OCI-LY1 (cell line): ENCODE results near the gene SRMS.

Experiments used
- H2AFZ ChIP-seq: fragments of 200-600 bp; sonication (generic), shearing (Covaris generic); 2 replicates; pipeline ENCODE4 v1.6.0; 2014; ENCODE audit warnings: antibody characterized with exemption, mild to moderate bottlenecking, low read length
- H3F3A ChIP-seq: fragments of 200-600 bp; sonication (generic), shearing (Covaris generic); 2 replicates; pipeline ENCODE4 v1.6.0; 2014; ENCODE audit warnings: mild to moderate bottlenecking, antibody characterized with exemption, low read length, moderate library complexity; ENCODE audit not compliant: insufficient read depth
- H3K27ac ChIP-seq: fragments of 200-600 bp; sonication (generic); 2 replicates; pipeline ENCODE4 v1.5.1; 2014; ENCODE audit warnings: low read length, mixed run types, mild to moderate bottlenecking, low read depth; ENCODE audit not compliant: poor library complexity, severe bottlenecking
- H3K27me3 ChIP-seq: fragments of 200-600 bp; sonication (generic); 2 replicates; pipeline ENCODE4 v1.6.0; 2014; ENCODE audit warnings: antibody characterized with exemption, mild to moderate bottlenecking, low read length, moderate library complexity; ENCODE audit not compliant: insufficient read depth
- H3K36me3 ChIP-seq: fragments of 200-600 bp; sonication (generic); 2 replicates; pipeline ENCODE4 v1.6.1; 2014; ENCODE audit warnings: mild to moderate bottlenecking, antibody characterized with exemption, low read length, moderate library complexity, mixed read lengths; ENCODE audit not compliant: insufficient read depth
- H3K4me1 ChIP-seq: fragments of 200-600 bp; sonication (generic); 2 replicates; pipeline ENCODE4 v1.5.1; 2014; ENCODE audit warnings: mild to moderate bottlenecking, low read length, moderate library complexity; ENCODE audit not compliant: insufficient read depth, severe bottlenecking
- H3K4me2 ChIP-seq: fragments of 200-600 bp; sonication (generic), shearing (Covaris generic); 2 replicates; pipeline ENCODE4 v1.6.1; 2014; ENCODE audit warnings: low read length
- H3K4me3 ChIP-seq: fragments of 200-600 bp; sonication (generic); 2 replicates; pipeline ENCODE4 v1.5.1; 2014; ENCODE audit warnings: low read length, low read depth, mild to moderate bottlenecking, mixed read lengths; ENCODE audit not compliant: poor library complexity, severe bottlenecking
- H3K79me2 ChIP-seq: fragments of 200-600 bp; shearing (Covaris generic); 2 replicates; pipeline ENCODE4 v1.6.1; 2016; ENCODE audit warnings: mixed run types, low read length, mixed read lengths; ENCODE audit not compliant: insufficient read depth
- H3K9ac ChIP-seq: fragments of 200-600 bp; sonication (generic), shearing (Covaris generic); 2 replicates; pipeline ENCODE4 v1.6.1; 2014; ENCODE audit warnings: mild to moderate bottlenecking, low read length, mixed read lengths
- H3K9me2 ChIP-seq: fragments of 200-600 bp; sonication (generic), shearing (Covaris generic); 2 replicates; pipeline ENCODE4 v1.6.1; 2014; ENCODE audit warnings: low read depth, mild to moderate bottlenecking, low read length, mixed read lengths
- H3K9me3 ChIP-seq: fragments of 200-600 bp; shearing (Covaris generic); 2 replicates; pipeline ENCODE4 v1.6.1; 2014; ENCODE audit warnings: low read length, mixed read lengths
- H4K20me1 ChIP-seq: fragments of 200-600 bp; sonication (generic), shearing (Covaris generic); 2 replicates; pipeline ENCODE4 v1.6.0; 2016; ENCODE audit warnings: mild to moderate bottlenecking, low read length; ENCODE audit not compliant: insufficient read depth
- EZH2 ChIP-seq: fragments of 200-600 bp; sonication (generic), shearing (Covaris generic); IDR thresholded peaks from 2 replicates; pipeline ENCODE4 v1.8.0; 2017; ENCODE audit warnings: borderline replicate concordance, mixed run types, mild to moderate bottlenecking, antibody characterized with exemption, low read length, moderate library complexity, mixed read lengths
- TF ChIP-seq, protein P1 (sequence below): fragments of 200-600 bp; sonication (generic), shearing (Covaris generic); IDR thresholded peaks from 2 replicates; pipeline ENCODE4 v1.5.1; 2017; ENCODE audit warnings: mild to moderate bottlenecking, antibody characterized with exemption, low read length, moderate library complexity, mixed read lengths

The SRMS gene

DNA sequence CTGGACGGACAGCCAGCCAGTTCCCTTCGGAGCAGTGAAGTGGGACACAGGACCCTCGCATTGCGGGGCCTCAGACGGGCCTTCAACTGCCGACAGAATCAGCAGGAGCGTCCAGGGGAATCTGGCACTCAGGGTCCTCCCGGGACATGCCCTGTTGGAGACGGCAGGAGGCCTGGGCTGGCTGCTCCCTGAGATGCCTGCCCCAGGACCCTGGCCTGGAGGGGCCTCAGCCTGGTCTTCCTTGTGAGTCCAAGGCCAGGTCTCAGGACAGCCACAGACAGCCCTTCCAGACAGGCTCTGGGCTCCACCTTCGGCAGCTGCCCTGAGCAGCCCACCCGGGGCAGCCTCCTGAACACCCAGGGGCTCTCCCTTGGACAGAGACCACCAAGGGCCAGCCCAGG, 41.1 kb upstream of the SRMS start:
- Histone ChIP-seq H3K9me2 (no peaks in the 10 kb centered on the region), H3K9ac (no peak overlapping the region), H2AFZ (no peak overlapping the region), H3K4me3 (no peak overlapping the region), H3K9me3 (no peaks in the 10 kb centered on the region), H3K4me2 (no peak overlapping the region), H4K20me1 (no peaks in the 10 kb centered on the region), H3F3A (no peaks in the 10 kb centered on the region), H3K79me2 (no peaks in the 10 kb centered on the region), H3K27me3 (no peaks in the 10 kb centered on the region), H3K27ac (no peak overlapping the region), H3K36me3 (peaks cover 36% of the 10 kb centered on the region), H3K4me1 (no peaks in the 10 kb centered on the region)
- TF ChIP-seq EZH2 = no peak

DNA sequence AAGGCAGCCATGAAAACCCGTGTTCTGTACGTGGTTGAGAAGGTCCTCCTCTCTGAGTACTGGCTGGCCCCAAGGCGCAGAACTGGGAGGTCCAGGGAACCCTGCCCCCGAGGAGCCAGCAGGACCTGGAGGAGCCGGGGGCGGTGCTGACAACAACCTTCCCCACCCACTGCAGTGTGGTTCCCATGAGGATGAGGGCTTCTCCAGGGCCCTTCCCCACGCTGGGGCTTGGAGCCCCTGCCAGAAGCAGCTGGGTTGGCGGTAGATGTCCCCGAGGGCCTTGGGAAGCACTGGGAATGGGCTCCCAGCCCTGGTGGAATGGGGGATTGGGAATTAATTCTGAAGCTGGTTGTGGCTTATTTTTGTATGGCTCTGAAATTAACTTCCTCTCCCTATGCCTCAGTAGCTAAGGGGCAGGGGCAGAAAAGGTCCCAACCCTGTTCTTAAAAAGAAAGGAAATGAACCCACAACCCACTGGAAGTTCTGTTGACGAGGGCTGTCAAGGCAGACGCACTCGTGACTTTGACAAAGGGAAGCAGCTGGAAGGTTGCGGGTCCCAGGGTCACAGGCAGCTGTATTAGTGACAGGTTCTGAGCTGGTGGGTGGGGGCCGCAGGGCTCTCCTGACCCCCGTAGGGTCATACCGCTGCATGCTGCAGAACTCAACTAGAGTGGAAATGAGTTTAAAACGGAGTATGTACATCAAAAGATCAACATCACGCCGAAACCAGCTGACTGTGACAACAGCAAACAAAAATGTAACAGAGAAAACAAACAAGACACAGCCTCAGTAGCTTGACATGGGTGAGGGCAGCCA, 40.4 kb upstream of the SRMS start:
- Histone ChIP-seq H4K20me1 (no peaks in the 10 kb centered on the region), H3K4me1 (no peaks in the 10 kb centered on the region), H3K27me3 (no peaks in the 10 kb centered on the region), H3K27ac (no peak overlapping the region), H2AFZ (no peak overlapping the region), H3K9ac (no peak overlapping the region), H3K9me2 (no peaks in the 10 kb centered on the region), H3K4me2 (no peak overlapping the region), H3K36me3 (peaks cover 36% of the 10 kb centered on the region), H3K79me2 (no peaks in the 10 kb centered on the region), H3K9me3 (no peaks in the 10 kb centered on the region), H3K4me3 (no peak overlapping the region), H3F3A (no peaks in the 10 kb centered on the region)
- no peak for TF ChIP-seq EZH2
- TF ChIP-seq, protein P1, sequence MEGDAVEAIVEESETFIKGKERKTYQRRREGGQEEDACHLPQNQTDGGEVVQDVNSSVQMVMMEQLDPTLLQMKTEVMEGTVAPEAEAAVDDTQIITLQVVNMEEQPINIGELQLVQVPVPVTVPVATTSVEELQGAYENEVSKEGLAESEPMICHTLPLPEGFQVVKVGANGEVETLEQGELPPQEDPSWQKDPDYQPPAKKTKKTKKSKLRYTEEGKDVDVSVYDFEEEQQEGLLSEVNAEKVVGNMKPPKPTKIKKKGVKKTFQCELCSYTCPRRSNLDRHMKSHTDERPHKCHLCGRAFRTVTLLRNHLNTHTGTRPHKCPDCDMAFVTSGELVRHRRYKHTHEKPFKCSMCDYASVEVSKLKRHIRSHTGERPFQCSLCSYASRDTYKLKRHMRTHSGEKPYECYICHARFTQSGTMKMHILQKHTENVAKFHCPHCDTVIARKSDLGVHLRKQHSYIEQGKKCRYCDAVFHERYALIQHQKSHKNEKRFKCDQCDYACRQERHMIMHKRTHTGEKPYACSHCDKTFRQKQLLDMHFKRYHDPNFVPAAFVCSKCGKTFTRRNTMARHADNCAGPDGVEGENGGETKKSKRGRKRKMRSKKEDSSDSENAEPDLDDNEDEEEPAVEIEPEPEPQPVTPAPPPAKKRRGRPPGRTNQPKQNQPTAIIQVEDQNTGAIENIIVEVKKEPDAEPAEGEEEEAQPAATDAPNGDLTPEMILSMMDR = no peak

DNA sequence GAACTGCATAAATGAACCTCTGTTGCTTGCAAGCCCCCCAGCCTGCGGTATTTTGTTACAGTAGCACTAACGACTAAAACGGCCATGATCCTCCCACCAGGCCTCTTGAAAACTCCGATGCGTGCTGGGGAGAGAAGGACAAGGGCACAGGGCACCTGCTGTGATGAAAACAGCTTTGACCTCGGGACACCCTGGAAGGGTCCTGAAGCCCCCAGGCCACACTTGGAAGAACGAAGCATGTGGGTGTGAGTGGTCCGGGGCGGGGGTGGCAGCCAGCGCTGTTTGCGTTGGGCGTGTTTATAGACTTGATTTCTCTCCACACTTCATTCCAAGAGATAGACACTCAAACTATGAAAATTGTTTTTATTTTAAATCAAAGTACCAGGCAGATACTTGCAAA, 39.7 kb upstream of the SRMS start:
- H3K9ac ChIP-seq = no peak overlapping the region
- H3K4me2 ChIP-seq = no peak overlapping the region
- no peaks in the 10 kb centered on the region for H3K79me2 ChIP-seq
- H3K4me3 ChIP-seq = no peak overlapping the region
- H4K20me1 ChIP-seq = no peaks in the 10 kb centered on the region
- H3K9me2 ChIP-seq = no peaks in the 10 kb centered on the region
- TF ChIP-seq, protein P1 = no peak
- TF ChIP-seq EZH2 = no peak
- no peaks in the 10 kb centered on the region for H3K9me3 ChIP-seq
- H3K27ac ChIP-seq = no peak overlapping the region
- H2AFZ ChIP-seq = no peak overlapping the region
- peaks cover 30% of the 10 kb centered on the region for H3K36me3 ChIP-seq
- H3K4me1 ChIP-seq = no peaks in the 10 kb centered on the region
- no peaks in the 10 kb centered on the region for H3K27me3 ChIP-seq
- H3F3A ChIP-seq = no peaks in the 10 kb centered on the region

DNA sequence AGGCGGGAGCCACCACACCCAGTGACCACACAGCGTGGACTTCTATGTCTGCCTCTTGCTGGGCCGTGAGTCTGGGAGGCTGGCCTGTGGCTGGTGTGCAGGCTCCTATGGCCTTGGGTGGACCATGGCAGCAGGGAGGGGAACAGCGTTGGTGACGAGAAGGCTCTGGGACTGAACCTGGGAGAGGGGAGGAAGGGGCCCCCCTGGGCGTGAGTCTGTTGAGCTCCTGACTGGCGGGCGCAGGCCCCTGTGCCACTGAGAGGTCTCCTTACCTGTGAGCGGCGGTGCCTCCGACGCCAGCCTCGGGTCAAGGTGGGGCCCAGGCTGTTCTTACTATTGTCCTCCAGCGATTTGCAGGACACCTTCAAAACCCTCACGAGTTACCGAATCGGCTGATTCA, 39.2 kb upstream of the SRMS start:
- Histone ChIP-seq H3K79me2 (no peaks in the 10 kb centered on the region), H3K9me2 (no peaks in the 10 kb centered on the region), H3F3A (no peaks in the 10 kb centered on the region), H4K20me1 (no peaks in the 10 kb centered on the region), H3K36me3 (peaks cover 25% of the 10 kb centered on the region), H3K4me1 (no peaks in the 10 kb centered on the region), H3K27ac (no peak overlapping the region), H3K9me3 (no peaks in the 10 kb centered on the region), H2AFZ (no peak overlapping the region), H3K27me3 (no peaks in the 10 kb centered on the region), H3K4me3 (no peak overlapping the region), H3K9ac (no peak overlapping the region), H3K4me2 (no peak overlapping the region)
- TF ChIP-seq, protein P1 = no peak
- no peak for TF ChIP-seq EZH2
